K562 (cell line): ENCODE results near the gene TAMALIN. TPM values are rescaled to one million over a fixed set of nuclear protein-coding genes. Genes with fewer than 3 reads are reported as not detected.
A peak's percentile ranks its signal among the peaks of the same experiment; 100 is the strongest.

ENCODE experiments used
- CXXC5 ChIP-seq: fragments of 250-450 bp; sonication (Bioruptor Pico); IDR thresholded peaks from 2 replicates; pipeline ENCODE4 v1.8.0; 2022; ENCODE audit warnings: inconsistent platforms, mild to moderate bottlenecking, moderate library complexity
- FOS ChIP-seq: IDR thresholded peaks from 3 replicates; pipeline ENCODE4 v1.6.1; 2011; ENCODE audit not compliant: insufficient read length; ENCODE audit errors: extremely low read depth
- JUN ChIP-seq, 2 experiments: sonication (generic) in 1 of 2; formaldehyde crosslinking in 1 of 2; IDR thresholded peaks; 2 replicates each; pipeline versions ENCODE4 v1.6.1 to v1.8.0; 2012 to 2022; ENCODE audit warnings: borderline replicate concordance in 2 of 2, mild to moderate bottlenecking in 2 of 2, improper control_type of control experiment in 1 of 2, low read depth in 1 of 2, low read length in 1 of 2, missing genetic modification reagents in 1 of 2
- SP1 ChIP-seq: sonication (generic); formaldehyde crosslinking; IDR thresholded peaks from 2 replicates; pipeline ENCODE4 v1.8.1; 2022; ENCODE audit warnings: mild to moderate bottlenecking, missing genetic modification reagents
- YY1 ChIP-seq, 3 experiments: IDR thresholded peaks; 2 replicates each; pipeline ENCODE4 v1.6.1; 2011; ENCODE audit warnings: low read length in 2 of 3, mild to moderate bottlenecking in 2 of 3, moderate library complexity in 2 of 3, borderline replicate concordance in 1 of 3, control low read depth in 1 of 3, low read depth in 1 of 3; ENCODE audit not compliant: insufficient read depth in 3 of 3, insufficient replicate concordance in 2 of 3, control insufficient read depth in 1 of 3, insufficient read length in 1 of 3; ENCODE audit errors: extremely low read depth in 1 of 3
- ZNF3 ChIP-seq: fragments of 250-450 bp; sonication (Bioruptor Pico); IDR thresholded peaks from 2 replicates; pipeline ENCODE4 v1.5.0; 2021; ENCODE audit warnings: mild to moderate bottlenecking, moderate library complexity
- polyA plus RNA-seq, 8 experiments: library from polyadenylated mRNA; depleted of rRNA in 4 of 8; stranded (reverse) in 5 of 8; unstranded in 3 of 8; fragments of >200 nt; fragmentation: Nextera tagmentation in 2 of 8; fragmentation: Illumina TruSeq in 1 of 8; extraction: Ambion mirVana in 2 of 8; extraction: Trizol in 1 of 8; gene quantifications; 2 replicates each; pipeline versions ENCODE4 v1.2.1 to v1.2.3, GENCODE V29; 2011 to 2014; ENCODE audit warnings: inconsistent platforms in 1 of 8, missing spikeins in 1 of 8
- total RNA-seq, 7 experiments: library from RNA; depleted of rRNA in 6 of 7; stranded (reverse); fragments of >200 nt in 6 of 7; fragmentation: Illumina TruSeq in 2 of 7; extraction: Trizol in 2 of 7; gene quantifications; 2 replicates each; pipeline versions ENCODE4 v1.2.1 to v1.2.3, GENCODE V29; 2011 to 2021; ENCODE audit warnings: low replicate concordance in 1 of 7
- TF ChIP-seq, protein P1 (sequence below), 2 experiments: fragments of 450-650 bp in 1 of 2; sonication (generic) in 1 of 2; formaldehyde crosslinking in 1 of 2; IDR thresholded peaks; 2 replicates each; pipeline versions ENCODE4 v1.7.1 to v1.9.0; 2016 to 2022; ENCODE audit warnings: inconsistent platforms in 1 of 2, mild to moderate bottlenecking in 1 of 2, missing genetic modification reagents in 1 of 2
- TF ChIP-seq, protein P2 (sequence below), 2 experiments: fragments of 200-800 bp in 1 of 2; sonication (Bioruptor generic) in 1 of 2; sonication (generic) in 1 of 2; formaldehyde crosslinking in 1 of 2; IDR thresholded peaks in 1 of 2; conservative IDR thresholded peaks in 1 of 2; 2 replicates each; pipeline versions ENCODE4 v1.5.0 to v1.6.1; 2016 to 2020; ENCODE audit warnings: missing compliant biosample characterization in 1 of 2, missing genetic modification characterization in 1 of 2, missing genetic modification reagents in 1 of 2
- TF ChIP-seq, protein P3 (sequence below), 2 experiments: IDR thresholded peaks; 2 replicates each; pipeline ENCODE4 v1.6.1; 2011; ENCODE audit warnings: borderline replicate concordance in 1 of 2, control low read depth in 1 of 2, low read depth in 1 of 2, low read length in 1 of 2, mild to moderate bottlenecking in 1 of 2, mixed read lengths in 1 of 2, moderate library complexity in 1 of 2; ENCODE audit not compliant: insufficient read depth in 1 of 2, insufficient read length in 1 of 2, poor library complexity in 1 of 2, severe bottlenecking in 1 of 2; ENCODE audit errors: extremely low read depth in 1 of 2
- TF ChIP-seq, protein P4 (sequence below): fragments of 450-650 bp; IDR thresholded peaks from 2 replicates; pipeline ENCODE4 v1.6.1; 2017; ENCODE audit warnings: mild to moderate bottlenecking, moderate library complexity

TAMALIN gene
- total and polyA plus RNA-seq, 9 of the 15 experiments (the other 6 are each of a cell fraction or from before 2014, with no cell fraction given): 0.74 to 2.2 (median 1.5) TPM; not detected in 2

DNA sequence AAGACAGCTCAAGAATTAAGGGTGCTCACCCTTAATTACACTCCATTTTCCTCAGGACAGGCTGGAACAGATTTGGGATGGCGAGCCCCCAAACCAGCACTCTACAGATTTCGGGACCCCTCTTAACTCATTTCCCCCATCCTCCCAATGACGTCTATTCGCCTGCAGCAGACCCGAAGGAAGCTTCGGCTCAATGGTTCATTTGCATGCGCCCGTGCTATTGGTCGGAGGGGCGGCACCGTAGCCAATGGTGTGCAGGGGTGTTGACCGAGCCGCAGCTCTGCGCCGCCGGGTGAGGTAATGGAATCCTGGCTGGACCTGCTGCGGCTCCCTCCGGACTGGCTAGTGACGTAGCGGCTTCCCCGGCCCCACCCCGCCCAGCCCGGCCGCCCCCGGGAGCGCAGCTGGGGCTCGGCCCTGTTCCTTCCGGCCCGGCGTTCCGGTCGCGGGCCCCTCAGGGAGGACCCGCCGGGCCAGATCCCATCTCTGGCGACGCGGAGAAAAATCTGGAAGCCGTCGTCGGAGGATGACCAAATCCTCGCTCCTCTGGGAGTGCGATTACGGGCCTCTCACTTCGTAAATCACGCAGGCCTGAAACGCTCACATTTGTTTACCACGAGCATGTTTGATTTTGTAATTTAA lies 26.2 kb downstream of the TAMALIN start (continued):
- TF ChIP-seq, protein P1, sequence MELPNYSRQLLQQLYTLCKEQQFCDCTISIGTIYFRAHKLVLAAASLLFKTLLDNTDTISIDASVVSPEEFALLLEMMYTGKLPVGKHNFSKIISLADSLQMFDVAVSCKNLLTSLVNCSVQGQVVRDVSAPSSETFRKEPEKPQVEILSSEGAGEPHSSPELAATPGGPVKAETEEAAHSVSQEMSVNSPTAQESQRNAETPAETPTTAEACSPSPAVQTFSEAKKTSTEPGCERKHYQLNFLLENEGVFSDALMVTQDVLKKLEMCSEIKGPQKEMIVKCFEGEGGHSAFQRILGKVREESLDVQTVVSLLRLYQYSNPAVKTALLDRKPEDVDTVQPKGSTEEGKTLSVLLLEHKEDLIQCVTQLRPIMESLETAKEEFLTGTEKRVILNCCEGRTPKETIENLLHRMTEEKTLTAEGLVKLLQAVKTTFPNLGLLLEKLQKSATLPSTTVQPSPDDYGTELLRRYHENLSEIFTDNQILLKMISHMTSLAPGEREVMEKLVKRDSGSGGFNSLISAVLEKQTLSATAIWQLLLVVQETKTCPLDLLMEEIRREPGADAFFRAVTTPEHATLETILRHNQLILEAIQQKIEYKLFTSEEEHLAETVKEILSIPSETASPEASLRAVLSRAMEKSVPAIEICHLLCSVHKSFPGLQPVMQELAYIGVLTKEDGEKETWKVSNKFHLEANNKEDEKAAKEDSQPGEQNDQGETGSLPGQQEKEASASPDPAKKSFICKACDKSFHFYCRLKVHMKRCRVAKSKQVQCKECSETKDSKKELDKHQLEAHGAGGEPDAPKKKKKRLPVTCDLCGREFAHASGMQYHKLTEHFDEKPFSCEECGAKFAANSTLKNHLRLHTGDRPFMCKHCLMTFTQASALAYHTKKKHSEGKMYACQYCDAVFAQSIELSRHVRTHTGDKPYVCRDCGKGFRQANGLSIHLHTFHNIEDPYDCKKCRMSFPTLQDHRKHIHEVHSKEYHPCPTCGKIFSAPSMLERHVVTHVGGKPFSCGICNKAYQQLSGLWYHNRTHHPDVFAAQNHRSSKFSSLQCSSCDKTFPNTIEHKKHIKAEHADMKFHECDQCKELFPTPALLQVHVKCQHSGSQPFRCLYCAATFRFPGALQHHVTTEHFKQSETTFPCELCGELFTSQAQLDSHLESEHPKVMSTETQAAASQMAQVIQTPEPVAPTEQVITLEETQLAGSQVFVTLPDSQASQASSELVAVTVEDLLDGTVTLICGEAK (IDR thresholded peaks at IDR 0.05): peak; percentile 77
- TF ChIP-seq, protein P1 (CRISPR knock-in tag; IDR thresholded peaks at IDR 0.05): no peak
- TF ChIP-seq, protein P2, sequence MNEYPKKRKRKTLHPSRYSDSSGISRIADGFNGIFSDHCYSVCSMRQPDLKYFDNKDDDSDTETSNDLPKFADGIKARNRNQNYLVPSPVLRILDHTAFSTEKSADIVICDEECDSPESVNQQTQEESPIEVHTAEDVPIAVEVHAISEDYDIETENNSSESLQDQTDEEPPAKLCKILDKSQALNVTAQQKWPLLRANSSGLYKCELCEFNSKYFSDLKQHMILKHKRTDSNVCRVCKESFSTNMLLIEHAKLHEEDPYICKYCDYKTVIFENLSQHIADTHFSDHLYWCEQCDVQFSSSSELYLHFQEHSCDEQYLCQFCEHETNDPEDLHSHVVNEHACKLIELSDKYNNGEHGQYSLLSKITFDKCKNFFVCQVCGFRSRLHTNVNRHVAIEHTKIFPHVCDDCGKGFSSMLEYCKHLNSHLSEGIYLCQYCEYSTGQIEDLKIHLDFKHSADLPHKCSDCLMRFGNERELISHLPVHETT (CRISPR knock-in tag; conservative IDR thresholded peaks at IDR 0.05 in 1 of 2, IDR thresholded peaks at IDR 0.05 in 1 of 2): peak in 1 of 2 experiments; percentile 64; a peak in 1 of 4 replicates
- TF ChIP-seq YY1 (IDR thresholded peaks at IDR 0.05; ENCODE audit: borderline replicate concordance in 1 of 3, control insufficient read depth in 1 of 3, extremely low read depth in 1 of 3, insufficient read depth in 3 of 3, insufficient read length in 1 of 3, insufficient replicate concordance in 2 of 3, low read depth in 1 of 3, low read length in 2 of 3): peak in 2 of 3 experiments; percentile 30 to 46
- peak; percentile 28; the same call in 1 of the 2 replicates for TF ChIP-seq SP1 (CRISPR knock-in tag)
- TF ChIP-seq, protein P3, sequence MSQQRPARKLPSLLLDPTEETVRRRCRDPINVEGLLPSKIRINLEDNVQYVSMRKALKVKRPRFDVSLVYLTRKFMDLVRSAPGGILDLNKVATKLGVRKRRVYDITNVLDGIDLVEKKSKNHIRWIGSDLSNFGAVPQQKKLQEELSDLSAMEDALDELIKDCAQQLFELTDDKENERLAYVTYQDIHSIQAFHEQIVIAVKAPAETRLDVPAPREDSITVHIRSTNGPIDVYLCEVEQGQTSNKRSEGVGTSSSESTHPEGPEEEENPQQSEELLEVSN (IDR thresholded peaks at IDR 0.05; ENCODE audit: borderline replicate concordance in 1 of 2, extremely low read depth in 1 of 2, insufficient read depth in 1 of 2, insufficient read length in 1 of 2, low read depth in 1 of 2, low read length in 1 of 2, poor library complexity in 1 of 2, severe bottlenecking in 1 of 2): peak in 1 of 2 experiments; percentile 26
- TF ChIP-seq CXXC5: peak; percentile 88
- TF ChIP-seq FOS: peak; percentile 63
- TF ChIP-seq, protein P4, sequence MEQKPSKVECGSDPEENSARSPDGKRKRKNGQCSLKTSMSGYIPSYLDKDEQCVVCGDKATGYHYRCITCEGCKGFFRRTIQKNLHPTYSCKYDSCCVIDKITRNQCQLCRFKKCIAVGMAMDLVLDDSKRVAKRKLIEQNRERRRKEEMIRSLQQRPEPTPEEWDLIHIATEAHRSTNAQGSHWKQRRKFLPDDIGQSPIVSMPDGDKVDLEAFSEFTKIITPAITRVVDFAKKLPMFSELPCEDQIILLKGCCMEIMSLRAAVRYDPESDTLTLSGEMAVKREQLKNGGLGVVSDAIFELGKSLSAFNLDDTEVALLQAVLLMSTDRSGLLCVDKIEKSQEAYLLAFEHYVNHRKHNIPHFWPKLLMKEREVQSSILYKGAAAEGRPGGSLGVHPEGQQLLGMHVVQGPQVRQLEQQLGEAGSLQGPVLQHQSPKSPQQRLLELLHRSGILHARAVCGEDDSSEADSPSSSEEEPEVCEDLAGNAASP: no peak
- TF ChIP-seq JUN (IDR thresholded peaks at IDR 0.05; ENCODE audit: borderline replicate concordance, low read depth, low read length): peak; percentile 68
- TF ChIP-seq JUN (CRISPR knock-in tag; IDR thresholded peaks at IDR 0.05; ENCODE audit: borderline replicate concordance): peak; percentile 57; the same call in 1 of the 2 replicates
- no peak for TF ChIP-seq ZNF3 (CRISPR knock-in tag)
